Stomach (tissue), 9 donors: ENCODE measurements around the gene FOXN3. TPM values are rescaled to one million over a fixed set of nuclear protein-coding genes. Genes with fewer than 3 reads are reported as not detected.

Experiments
- DNase-seq, 2 donors: peaks; one replicate each; pipeline versions ENCODE4 v3.0.0 to v3.0.0-alpha.2; 2013 to 2019
- H3K27ac ChIP-seq, 5 donors: fragments of 200-600 bp in 4 of 5; sonication (generic) in 4 of 5; one replicate each; pipeline ENCODE4 v1.5.1; 2013 to 2019; ENCODE audit warnings: mild to moderate bottlenecking in 1 of 5, moderate library complexity in 1 of 5
- H3K27me3 ChIP-seq, 3 donors: fragments of 200-600 bp; sonication (generic); one replicate each; pipeline ENCODE4 v1.5.1; 2017 to 2019; ENCODE audit warnings: mixed run types in 1 of 3
- H3K36me3 ChIP-seq, 4 donors: fragments of 200-600 bp; sonication (generic); 1 replicate in 3 of 4; 2 replicates in 1 of 4; pipeline ENCODE4 v1.5.1; 2016 to 2019
- H3K4me1 ChIP-seq, 4 donors: fragments of 200-600 bp; sonication (generic); one replicate each; pipeline ENCODE4 v1.5.1; 2016 to 2019
- H3K4me3 ChIP-seq, 4 donors: fragments of 200-600 bp; sonication (generic) in 3 of 4; one replicate each; pipeline ENCODE4 v1.5.1; 2016 to 2019; ENCODE audit warnings: mild to moderate bottlenecking in 1 of 4
- H3K9me3 ChIP-seq, 4 donors: fragments of 200-600 bp; sonication (generic); one replicate each; pipeline ENCODE4 v1.5.1; 2016 to 2019
- CTCF ChIP-seq, 7 experiments: fragments of 450-650 bp in 4 of 7; fragments of 200-600 bp in 3 of 7; sonication (generic) in 3 of 7; IDR thresholded peaks; one replicate each; pipeline ENCODE4 v1.5.1; 2016 to 2019; ENCODE audit warnings: antibody characterized with exemption in 7 of 7, control low read depth in 2 of 7, mild to moderate bottlenecking in 1 of 7
- EP300 ChIP-seq: sonication (generic); formaldehyde crosslinking; IDR thresholded peaks from one replicate; pipeline ENCODE4 v1.6.1; 2017; ENCODE audit warnings: antibody characterized with exemption
- POLR2A ChIP-seq, 4 donors: fragments of 450-650 bp; IDR thresholded peaks; one replicate each; pipeline ENCODE4 v1.6.1; 2016; ENCODE audit warnings: antibody characterized with exemption in 4 of 4, control low read depth in 2 of 4, mild to moderate bottlenecking in 1 of 4, moderate library complexity in 1 of 4
- POLR2AphosphoS5 ChIP-seq, 3 donors: sonication (generic); formaldehyde crosslinking; IDR thresholded peaks; one replicate each; pipeline ENCODE4 v1.6.1; 2016; ENCODE audit warnings: antibody characterized with exemption in 3 of 3
- whole genome bisulfite sequencing, 5 donors: extraction: QIAGEN DNeasy Blood & Tissue Kit in 3 of 5; methylation state at CpG; one replicate each; pipeline versions ENCODE4 v1.1.5 to v1.1.7; 2013 to 2018; 5-methylcytosine and 5-hydroxymethylcytosine counted together
- intact Hi-C: fragments of 100-400 bp; cut with DNase I; formaldehyde crosslinking; loops from one replicate; pipeline ENCODE4 v1.15.1; 2023; ENCODE audit warnings: low total_unique reads
- polyA plus RNA-seq, 3 donors: library from polyadenylated mRNA; stranded (reverse); fragments of 200-250 nt; gene quantifications; one replicate each; pipeline ENCODE4 v1.2.3, GENCODE V29; 2013
- total RNA-seq, 5 donors: library from RNA; depleted of rRNA; stranded (reverse); fragments of >200 nt; gene quantifications; one replicate each; pipeline versions ENCODE4 v1.1.0 to v1.2.3, GENCODE V29; 2014 to 2016
- donor health status: healthy with polysubstance abuse.
- donor health status: Bipolar disorder and iron deficiency.
- donor health status: healthy.

FOXN3 gene
- total and polyA plus RNA-seq, 8 donors = 12.5 to 126 (median 56.6) TPM

DNA sequence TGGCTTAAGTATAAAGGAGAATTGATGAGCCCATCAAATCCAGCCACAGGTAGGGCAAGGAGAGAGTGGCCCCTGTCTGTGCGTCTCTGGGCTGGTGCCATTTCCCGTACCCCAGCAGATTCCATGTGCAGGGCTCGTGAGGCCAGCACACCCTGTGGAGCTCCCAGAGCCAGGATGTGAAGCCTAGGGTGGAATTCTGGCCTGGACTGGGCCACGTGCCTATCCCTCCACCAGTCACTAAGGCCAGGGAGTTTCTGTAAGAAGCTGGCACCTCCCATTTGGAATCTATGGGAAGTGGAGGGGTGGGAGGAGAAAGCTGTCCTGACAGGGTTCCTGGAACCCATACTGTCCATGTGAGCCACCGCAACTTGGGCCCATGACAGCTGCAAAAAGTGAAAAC is 148.5 kb downstream of the FOXN3 start:
- no peak for DNase-seq
- Histone ChIP-seq H3K4me3 (no peak overlapping the region), H3K9me3 (no peaks in the 10 kb centered on the region), H3K4me1 (peaks cover 0 to 77% (median 31%) of the 10 kb centered on the region in 4 donors), H3K27ac (no peak overlapping the region), H3K27me3 (no peaks in the 10 kb centered on the region), H3K36me3 (peaks cover 0 to 11% (median 4%) of the 10 kb centered on the region in 4 donors)
- 81 to 90% (median 87%) methylated on average over 5 of the region's 5 CpGs for WGBS, 5 donors
- intact Hi-C loops = no loop called here
- TF ChIP-seq CTCF (IDR thresholded peaks at IDR 0.05) = no peak
- no peak for TF ChIP-seq POLR2A (IDR thresholded peaks at IDR 0.05)
- TF ChIP-seq POLR2AphosphoS5 (IDR thresholded peaks at IDR 0.05) = no peak
- TF ChIP-seq EP300 = no peak

GRCh38 chr14:89267656-89268055 is 149.4 kb downstream of the FOXN3 start:
- intact Hi-C loops = no loop called here
- no peak overlapping the region for H3K27ac ChIP-seq
- TF ChIP-seq POLR2AphosphoS5 (IDR thresholded peaks at IDR 0.05) = no peak
- TF ChIP-seq POLR2A (IDR thresholded peaks at IDR 0.05) = no peak
- no peak for TF ChIP-seq CTCF (IDR thresholded peaks at IDR 0.05)
- no peak for TF ChIP-seq EP300
- H3K36me3 ChIP-seq = peaks cover 0 to 11% (median 4%) of the 10 kb centered on the region in 4 donors
- DNase-seq = no peak
- WGBS, 5 donors = 86 to 95% (median 91%) methylated on average over 5 of the region's 5 CpGs
- H3K9me3 ChIP-seq = no peaks in the 10 kb centered on the region
- no peaks in the 10 kb centered on the region for H3K27me3 ChIP-seq
- H3K4me1 ChIP-seq = peaks cover 0 to 79% (median 30%) of the 10 kb centered on the region in 4 donors
- H3K4me3 ChIP-seq = no peak overlapping the region

GRCh38 chr14:89267163-89267562 is 149.9 kb downstream of the FOXN3 start:
- no peak overlapping the region for H3K27ac ChIP-seq
- peaks cover 0 to 11% (median 4%) of the 10 kb centered on the region in 4 donors for H3K36me3 ChIP-seq
- DNase-seq = no peak
- intact Hi-C loops = no loop called here
- no peak overlapping the region for H3K4me3 ChIP-seq
- no peaks in the 10 kb centered on the region for H3K27me3 ChIP-seq
- H3K9me3 ChIP-seq = no peaks in the 10 kb centered on the region
- peaks cover 0 to 81% (median 30%) of the 10 kb centered on the region in 4 donors for H3K4me1 ChIP-seq
- TF ChIP-seq POLR2A (IDR thresholded peaks at IDR 0.05) (no peak), POLR2AphosphoS5 (IDR thresholded peaks at IDR 0.05) (no peak), EP300 (no peak), CTCF (IDR thresholded peaks at IDR 0.05) (no peak)
- WGBS, 5 donors = 86 to 92% (median 88%) methylated on average over 7 of the region's 7 CpGs

DNA sequence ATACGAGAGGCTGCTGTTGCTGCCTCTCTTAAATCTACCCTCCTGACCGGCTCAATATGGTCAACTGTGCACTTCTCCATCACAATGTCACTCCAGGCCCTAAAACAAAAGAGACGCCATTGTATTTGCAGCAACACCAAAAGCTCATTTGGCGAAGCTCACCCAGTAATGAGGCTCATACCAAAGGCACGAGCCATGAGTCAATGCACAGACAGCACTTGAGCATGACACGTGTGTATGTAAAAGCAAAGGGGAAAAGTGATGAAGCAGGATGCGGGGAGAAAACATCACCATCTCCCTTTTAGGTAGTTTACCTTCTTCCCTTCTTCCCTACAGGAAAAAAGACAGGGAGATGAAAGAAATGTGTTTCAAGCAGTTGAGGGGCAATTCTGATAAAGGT is 150.3 kb downstream of the FOXN3 start:
- WGBS, 5 donors = 89 to 96% (median 93%) methylated on average over 7 of the region's 7 CpGs
- Histone ChIP-seq H3K4me1 (peaks cover 0 to 77% (median 28%) of the 10 kb centered on the region in 4 donors), H3K36me3 (peaks cover 0 to 11% (median 4%) of the 10 kb centered on the region in 4 donors), H3K4me3 (no peak overlapping the region), H3K27me3 (no peaks in the 10 kb centered on the region), H3K9me3 (no peaks in the 10 kb centered on the region), H3K27ac (no peak overlapping the region)
- no peak for TF ChIP-seq EP300
- no peak for TF ChIP-seq POLR2AphosphoS5 (IDR thresholded peaks at IDR 0.05)
- TF ChIP-seq POLR2A (IDR thresholded peaks at IDR 0.05) = no peak
- no peak for TF ChIP-seq CTCF (IDR thresholded peaks at IDR 0.05)
- DNase-seq = no peak
- intact Hi-C loops = no loop called here
